ENCODE measurements around the gene ZBTB45. TPM values are rescaled to one million over a fixed set of nuclear protein-coding genes. Genes with fewer than 3 reads are reported as not detected.
A peak's percentile ranks its signal among the peaks of the same experiment; 100 is the strongest.

ZBTB45 gene
- total and polyA plus RNA-seq, 10 of the 15 experiments (the other 5 are each of a cell fraction or from before 2014, with no cell fraction given) = 0.29 to 17.2 (median 4.2) TPM

DNA sequence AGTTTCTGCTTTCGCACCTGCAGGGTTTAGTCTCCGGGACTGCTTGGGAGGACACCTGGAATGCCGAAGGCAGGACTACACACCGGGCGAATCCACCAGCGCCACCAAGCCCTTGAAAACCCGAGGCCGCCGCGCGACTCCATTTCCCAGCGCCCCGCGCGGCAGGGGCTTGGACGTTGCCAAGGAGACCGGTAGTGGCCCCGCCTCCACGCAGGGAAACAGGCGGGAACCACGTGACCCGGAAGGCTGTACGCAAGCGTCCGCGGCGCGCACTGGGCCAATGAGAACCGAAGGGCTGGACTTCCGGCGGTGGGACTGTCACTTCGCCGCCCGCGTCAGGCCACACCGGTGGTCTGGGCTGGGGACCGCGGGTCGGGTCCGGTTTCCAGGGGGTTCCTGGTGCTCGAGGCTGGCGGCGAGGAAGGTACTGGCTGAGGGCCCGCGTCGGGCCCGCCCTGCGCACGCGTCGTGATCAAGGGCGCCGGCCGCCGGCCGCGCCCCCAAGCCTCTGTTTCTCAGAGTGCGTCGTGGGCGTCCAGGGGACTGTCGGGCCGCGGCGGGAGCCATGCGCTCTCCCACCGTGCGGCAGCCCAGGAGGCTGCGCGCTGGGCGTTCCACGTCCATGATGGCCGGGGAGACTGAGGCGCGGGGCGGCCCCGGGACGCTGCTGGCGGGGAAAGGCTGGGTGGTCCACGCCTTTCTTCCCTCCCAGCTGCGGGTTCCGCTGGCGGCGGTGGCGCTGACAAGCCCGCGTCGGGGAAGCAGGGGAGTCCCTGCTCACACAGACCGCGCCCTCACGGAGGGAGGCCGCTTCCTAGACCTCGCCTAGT lies 52.6 kb downstream of the ZBTB45 start, which contains the start of gene ZNF324 (continued):
- TF ChIP-seq, protein P1, sequence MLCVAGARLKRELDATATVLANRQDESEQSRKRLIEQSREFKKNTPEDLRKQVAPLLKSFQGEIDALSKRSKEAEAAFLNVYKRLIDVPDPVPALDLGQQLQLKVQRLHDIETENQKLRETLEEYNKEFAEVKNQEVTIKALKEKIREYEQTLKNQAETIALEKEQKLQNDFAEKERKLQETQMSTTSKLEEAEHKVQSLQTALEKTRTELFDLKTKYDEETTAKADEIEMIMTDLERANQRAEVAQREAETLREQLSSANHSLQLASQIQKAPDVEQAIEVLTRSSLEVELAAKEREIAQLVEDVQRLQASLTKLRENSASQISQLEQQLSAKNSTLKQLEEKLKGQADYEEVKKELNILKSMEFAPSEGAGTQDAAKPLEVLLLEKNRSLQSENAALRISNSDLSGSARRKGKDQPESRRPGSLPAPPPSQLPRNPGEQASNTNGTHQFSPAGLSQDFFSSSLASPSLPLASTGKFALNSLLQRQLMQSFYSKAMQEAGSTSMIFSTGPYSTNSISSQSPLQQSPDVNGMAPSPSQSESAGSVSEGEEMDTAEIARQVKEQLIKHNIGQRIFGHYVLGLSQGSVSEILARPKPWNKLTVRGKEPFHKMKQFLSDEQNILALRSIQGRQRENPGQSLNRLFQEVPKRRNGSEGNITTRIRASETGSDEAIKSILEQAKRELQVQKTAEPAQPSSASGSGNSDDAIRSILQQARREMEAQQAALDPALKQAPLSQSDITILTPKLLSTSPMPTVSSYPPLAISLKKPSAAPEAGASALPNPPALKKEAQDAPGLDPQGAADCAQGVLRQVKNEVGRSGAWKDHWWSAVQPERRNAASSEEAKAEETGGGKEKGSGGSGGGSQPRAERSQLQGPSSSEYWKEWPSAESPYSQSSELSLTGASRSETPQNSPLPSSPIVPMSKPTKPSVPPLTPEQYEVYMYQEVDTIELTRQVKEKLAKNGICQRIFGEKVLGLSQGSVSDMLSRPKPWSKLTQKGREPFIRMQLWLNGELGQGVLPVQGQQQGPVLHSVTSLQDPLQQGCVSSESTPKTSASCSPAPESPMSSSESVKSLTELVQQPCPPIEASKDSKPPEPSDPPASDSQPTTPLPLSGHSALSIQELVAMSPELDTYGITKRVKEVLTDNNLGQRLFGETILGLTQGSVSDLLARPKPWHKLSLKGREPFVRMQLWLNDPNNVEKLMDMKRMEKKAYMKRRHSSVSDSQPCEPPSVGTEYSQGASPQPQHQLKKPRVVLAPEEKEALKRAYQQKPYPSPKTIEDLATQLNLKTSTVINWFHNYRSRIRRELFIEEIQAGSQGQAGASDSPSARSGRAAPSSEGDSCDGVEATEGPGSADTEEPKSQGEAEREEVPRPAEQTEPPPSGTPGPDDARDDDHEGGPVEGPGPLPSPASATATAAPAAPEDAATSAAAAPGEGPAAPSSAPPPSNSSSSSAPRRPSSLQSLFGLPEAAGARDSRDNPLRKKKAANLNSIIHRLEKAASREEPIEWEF (IDR thresholded peaks at IDR 0.05; ENCODE audit: insufficient replicate concordance, low read depth, low read length) = no peak
- TF ChIP-seq YBX1 (IDR thresholded peaks at IDR 0.05) (no peak), STAT1 (conservative IDR thresholded peaks at IDR 0.05) (no peak; the same call in 1 of the 2 replicates), NFIC (IDR thresholded peaks at IDR 0.05; ENCODE audit: low read depth, low read length) (no peak), DPF2 (IDR thresholded peaks at IDR 0.05) (peak; percentile 72; the same call in 1 of the 2 replicates), SUZ12 (IDR thresholded peaks at IDR 0.05; ENCODE audit: unreplicated experiment) (no peak), ATF7 (IDR thresholded peaks at IDR 0.05; ENCODE audit: low read depth) (no peak), MXI1 (IDR thresholded peaks at IDR 0.05; ENCODE audit: low read depth, low read length) (peak; percentile 90), ZNF384 (IDR thresholded peaks at IDR 0.05; ENCODE audit: borderline replicate concordance, low read depth, low read length) (no peak; the same call in 1 of the 2 replicates), BHLHE40 (IDR thresholded peaks at IDR 0.05; ENCODE audit: borderline replicate concordance in 1 of 2, low read depth in 2 of 2, low read length in 1 of 2) (peak; percentile 42 to 77; a peak in 3 of 4 replicates), POLR2AphosphoS5 (IDR thresholded peaks at IDR 0.05; ENCODE audit: low read length) (peak; percentile 82; the same call in 1 of the 2 replicates), BMI1 (IDR thresholded peaks at IDR 0.05; ENCODE audit: borderline replicate concordance) (peak; percentile 96), RELA (IDR thresholded peaks at IDR 0.05; ENCODE audit: borderline replicate concordance, partially characterized antibody) (peak; percentile 71), SIX5 (IDR thresholded peaks at IDR 0.05; ENCODE audit: low read depth, low read length, severe bottlenecking) (peak; percentile 75), BCL11A (IDR thresholded peaks at IDR 0.05; ENCODE audit: low read depth, low read length) (no peak), HDGF (IDR thresholded peaks at IDR 0.05) (peak; percentile 36; the same call in 1 of the 2 replicates), ZZZ3 (IDR thresholded peaks at IDR 0.05; ENCODE audit: control insufficient read depth, insufficient read length, low read depth) (no peak), IRF4 (IDR thresholded peaks at IDR 0.05; ENCODE audit: low read depth, low read length) (no peak)
- TF ChIP-seq, protein P2, sequence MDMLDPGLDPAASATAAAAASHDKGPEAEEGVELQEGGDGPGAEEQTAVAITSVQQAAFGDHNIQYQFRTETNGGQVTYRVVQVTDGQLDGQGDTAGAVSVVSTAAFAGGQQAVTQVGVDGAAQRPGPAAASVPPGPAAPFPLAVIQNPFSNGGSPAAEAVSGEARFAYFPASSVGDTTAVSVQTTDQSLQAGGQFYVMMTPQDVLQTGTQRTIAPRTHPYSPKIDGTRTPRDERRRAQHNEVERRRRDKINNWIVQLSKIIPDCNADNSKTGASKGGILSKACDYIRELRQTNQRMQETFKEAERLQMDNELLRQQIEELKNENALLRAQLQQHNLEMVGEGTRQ (IDR thresholded peaks at IDR 0.05; ENCODE audit: borderline replicate concordance, low read depth, low read length) = peak; percentile 90
- TF ChIP-seq, protein P3, sequence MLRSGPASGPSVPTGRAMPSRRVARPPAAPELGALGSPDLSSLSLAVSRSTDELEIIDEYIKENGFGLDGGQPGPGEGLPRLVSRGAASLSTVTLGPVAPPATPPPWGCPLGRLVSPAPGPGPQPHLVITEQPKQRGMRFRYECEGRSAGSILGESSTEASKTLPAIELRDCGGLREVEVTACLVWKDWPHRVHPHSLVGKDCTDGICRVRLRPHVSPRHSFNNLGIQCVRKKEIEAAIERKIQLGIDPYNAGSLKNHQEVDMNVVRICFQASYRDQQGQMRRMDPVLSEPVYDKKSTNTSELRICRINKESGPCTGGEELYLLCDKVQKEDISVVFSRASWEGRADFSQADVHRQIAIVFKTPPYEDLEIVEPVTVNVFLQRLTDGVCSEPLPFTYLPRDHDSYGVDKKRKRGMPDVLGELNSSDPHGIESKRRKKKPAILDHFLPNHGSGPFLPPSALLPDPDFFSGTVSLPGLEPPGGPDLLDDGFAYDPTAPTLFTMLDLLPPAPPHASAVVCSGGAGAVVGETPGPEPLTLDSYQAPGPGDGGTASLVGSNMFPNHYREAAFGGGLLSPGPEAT (IDR thresholded peaks at IDR 0.05; ENCODE audit: low read depth) = no peak
- TF ChIP-seq, protein P4, sequence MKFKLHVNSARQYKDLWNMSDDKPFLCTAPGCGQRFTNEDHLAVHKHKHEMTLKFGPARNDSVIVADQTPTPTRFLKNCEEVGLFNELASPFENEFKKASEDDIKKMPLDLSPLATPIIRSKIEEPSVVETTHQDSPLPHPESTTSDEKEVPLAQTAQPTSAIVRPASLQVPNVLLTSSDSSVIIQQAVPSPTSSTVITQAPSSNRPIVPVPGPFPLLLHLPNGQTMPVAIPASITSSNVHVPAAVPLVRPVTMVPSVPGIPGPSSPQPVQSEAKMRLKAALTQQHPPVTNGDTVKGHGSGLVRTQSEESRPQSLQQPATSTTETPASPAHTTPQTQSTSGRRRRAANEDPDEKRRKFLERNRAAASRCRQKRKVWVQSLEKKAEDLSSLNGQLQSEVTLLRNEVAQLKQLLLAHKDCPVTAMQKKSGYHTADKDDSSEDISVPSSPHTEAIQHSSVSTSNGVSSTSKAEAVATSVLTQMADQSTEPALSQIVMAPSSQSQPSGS (IDR thresholded peaks at IDR 0.05; ENCODE audit: low read length) = no peak

Measured in GM12878 (cell line).